AG04449 (cell line): ENCODE measurements around the gene SORBS2.

Experiments
- CTCF ChIA-PET: fragments of 350-600 bp; formaldehyde crosslinking; extraction: SDS; loops from one replicate; lab custom pipeline; 2021; ENCODE audit warnings: antibody characterized with exemption; lab: Yijun Ruan, JAX
- POLR2A ChIA-PET: fragments of 400-600, 350-600 bp; formaldehyde crosslinking; extraction: SDS; loops from one replicate; lab custom pipeline; 2020; ENCODE audit warnings: antibody characterized with exemption, inconsistent platforms; lab: Yijun Ruan, JAX
- DNase-seq: peaks from one replicate; pipeline ENCODE4 v3.0.0-alpha.2; 2010; ENCODE audit warnings: low read depth, low spot score
- H3K4me3 ChIP-seq: 2 replicates; pipeline ENCODE4 v1.5.1; 2011; ENCODE audit warnings: low read depth, mild to moderate bottlenecking, control low read depth, low read length
- TF ChIP-seq, protein P1 (sequence below): IDR thresholded peaks from one replicate; pipeline ENCODE4 v1.5.1; 2011; ENCODE audit warnings: mild to moderate bottlenecking, moderate library complexity, low read length, control low read depth, inconsistent platforms; ENCODE audit not compliant: insufficient read depth; ENCODE audit errors: missing control alignments

The SORBS2 gene

GRCh38 chr4:185836241-185837084, 24.5 kb upstream of the SORBS2 start:
- DNase-seq, result no peak
- ChIA-PET POLR2A (no interaction called here), CTCF (no interaction called here)
- TF ChIP-seq, protein P1, sequence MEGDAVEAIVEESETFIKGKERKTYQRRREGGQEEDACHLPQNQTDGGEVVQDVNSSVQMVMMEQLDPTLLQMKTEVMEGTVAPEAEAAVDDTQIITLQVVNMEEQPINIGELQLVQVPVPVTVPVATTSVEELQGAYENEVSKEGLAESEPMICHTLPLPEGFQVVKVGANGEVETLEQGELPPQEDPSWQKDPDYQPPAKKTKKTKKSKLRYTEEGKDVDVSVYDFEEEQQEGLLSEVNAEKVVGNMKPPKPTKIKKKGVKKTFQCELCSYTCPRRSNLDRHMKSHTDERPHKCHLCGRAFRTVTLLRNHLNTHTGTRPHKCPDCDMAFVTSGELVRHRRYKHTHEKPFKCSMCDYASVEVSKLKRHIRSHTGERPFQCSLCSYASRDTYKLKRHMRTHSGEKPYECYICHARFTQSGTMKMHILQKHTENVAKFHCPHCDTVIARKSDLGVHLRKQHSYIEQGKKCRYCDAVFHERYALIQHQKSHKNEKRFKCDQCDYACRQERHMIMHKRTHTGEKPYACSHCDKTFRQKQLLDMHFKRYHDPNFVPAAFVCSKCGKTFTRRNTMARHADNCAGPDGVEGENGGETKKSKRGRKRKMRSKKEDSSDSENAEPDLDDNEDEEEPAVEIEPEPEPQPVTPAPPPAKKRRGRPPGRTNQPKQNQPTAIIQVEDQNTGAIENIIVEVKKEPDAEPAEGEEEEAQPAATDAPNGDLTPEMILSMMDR, result no peak
- no peak overlapping the region for H3K4me3 ChIP-seq

DNA sequence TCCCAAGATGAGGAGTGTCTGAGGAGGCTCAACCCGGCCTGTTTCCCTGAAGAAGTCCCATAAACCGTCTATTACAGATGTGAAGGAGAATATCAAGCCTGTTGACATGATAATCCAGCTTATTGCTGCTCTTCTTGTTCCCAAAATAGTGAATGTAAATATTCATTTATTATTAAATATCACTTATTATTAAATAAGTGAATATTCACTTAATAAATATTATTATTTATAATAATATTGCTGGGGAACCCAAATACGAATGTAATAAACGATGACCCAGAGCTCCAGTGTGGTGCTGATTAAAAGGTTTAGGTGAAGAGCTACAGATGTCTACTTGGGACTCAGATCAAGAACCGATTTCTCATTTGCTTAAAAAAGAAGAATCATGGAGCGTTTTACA, 23.8 kb upstream of the SORBS2 start:
- TF ChIP-seq, protein P1, result no peak
- ChIA-PET CTCF (no interaction called here), POLR2A (no interaction called here)
- no peak for DNase-seq
- no peak overlapping the region for H3K4me3 ChIP-seq

- TF ChIP-seq, protein P1, result no peak
- no peak overlapping the region for H3K4me3 ChIP-seq
- POLR2A ChIA-PET, result no interaction called here
- DNase-seq, result no peak
- CTCF ChIA-PET, result no interaction called here
These were observed 23.3 kb upstream of the SORBS2 start for GRCh38 chr4:185835336-185835735.

GRCh38 chr4:185834778-185835177, 22.8 kb upstream of the SORBS2 start:
- H3K4me3 ChIP-seq, result no peak overlapping the region
- TF ChIP-seq, protein P1, result no peak
- DNase-seq, result no peak
- ChIA-PET POLR2A (no interaction called here), CTCF (no interaction called here)

- POLR2A ChIA-PET, result no interaction called here
- no peak for DNase-seq
- CTCF ChIA-PET, result no interaction called here
- TF ChIP-seq, protein P1, result no peak
- no peak overlapping the region for H3K4me3 ChIP-seq
These were observed 22.1 kb upstream of the SORBS2 start for GRCh38 chr4:185834088-185834487.

GRCh38 chr4:185833055-185833598, 21.1 kb upstream of the SORBS2 start:
- TF ChIP-seq, protein P1, result no peak
- ChIA-PET CTCF (no interaction called here), POLR2A (no interaction called here)
- DNase-seq, result no peak
- H3K4me3 ChIP-seq, result no peak overlapping the region
